Neural cell (in vitro differentiated cells): Measurements from ENCODE around the gene PTP4A2. TPM values are rescaled to one million over a fixed set of nuclear protein-coding genes. Genes with fewer than 3 reads are reported as not detected.

Experiments
- H2AFZ ChIP-seq: fragments of 200-600, 300-800 bp; sonication (generic), shearing (Covaris generic); 2 replicates; pipeline ENCODE4 v1.6.0; 2014; ENCODE audit warnings: low read depth, mild to moderate bottlenecking, antibody characterized with exemption, low read length, moderate library complexity
- H3F3A ChIP-seq: fragments of 200-600 bp; shearing (Covaris generic); 2 replicates; pipeline ENCODE4 v1.6.1; 2016; ENCODE audit warnings: mild to moderate bottlenecking, moderate library complexity, mixed read lengths, antibody characterized with exemption, low read length; ENCODE audit not compliant: insufficient read depth, poor library complexity, severe bottlenecking
- H3K27ac ChIP-seq: fragments of 200-600, 300-800 bp; sonication (generic), shearing (Covaris generic); 2 replicates; pipeline ENCODE4 v1.5.1; 2014; ENCODE audit warnings: mild to moderate bottlenecking, low read length, moderate library complexity
- H3K27me3 ChIP-seq: fragments of 300-800, 200-600 bp; sonication (generic), shearing (Covaris generic); 2 replicates; pipeline ENCODE4 v1.6.0; 2014; ENCODE audit warnings: mild to moderate bottlenecking, low read depth, low read length, moderate library complexity; ENCODE audit not compliant: insufficient read depth
- H3K36me3 ChIP-seq: fragments of 300-800, 200-600 bp; sonication (generic), shearing (Covaris generic); 2 replicates; pipeline ENCODE4 v1.5.1; 2014; ENCODE audit warnings: mild to moderate bottlenecking, antibody characterized with exemption, low read length, moderate library complexity; ENCODE audit not compliant: insufficient read depth
- H3K4me2 ChIP-seq: fragments of 300-800, 200-600 bp; sonication (generic), shearing (Covaris generic); 2 replicates; pipeline ENCODE4 v1.6.0; 2014; ENCODE audit warnings: mild to moderate bottlenecking, low read length
- H3K4me3 ChIP-seq: fragments of 300-800, 200-600 bp; sonication (generic), shearing (Covaris generic); 2 replicates; pipeline ENCODE4 v1.5.1; 2014; ENCODE audit warnings: mild to moderate bottlenecking, low read length, moderate library complexity
- H3K79me2 ChIP-seq: fragments of 200-600 bp; shearing (Covaris generic); replicated peaks from 2 replicates; pipeline ENCODE4 v1.6.0; 2014; ENCODE audit warnings: mild to moderate bottlenecking, low read length, moderate library complexity; ENCODE audit not compliant: insufficient read depth
- H3K9ac ChIP-seq: fragments of 300-800, 200-600 bp; sonication (generic), shearing (Covaris generic); 2 replicates; pipeline ENCODE4 v1.6.1; 2016; ENCODE audit warnings: mild to moderate bottlenecking, low read length, mixed read lengths
- H3K9me2 ChIP-seq: fragments of 200-600 bp; shearing (Covaris generic); 2 replicates; pipeline ENCODE4 v1.6.1; 2016; ENCODE audit warnings: mild to moderate bottlenecking, low read length, mixed read lengths; ENCODE audit not compliant: insufficient read depth
- H3K9me3 ChIP-seq: fragments of 200-600, 300-800 bp; sonication (generic), shearing (Covaris generic); 2 replicates; pipeline ENCODE4 v1.6.1; 2016; ENCODE audit warnings: mild to moderate bottlenecking, mixed run types, low read length, moderate library complexity, mixed read lengths
- H4K20me1 ChIP-seq: fragments of 200-600 bp; shearing (Covaris generic); 2 replicates; pipeline ENCODE4 v1.6.1; 2016; ENCODE audit warnings: mild to moderate bottlenecking, mixed run types; ENCODE audit not compliant: insufficient read depth
- CTCF ChIP-seq: fragments of 450-650 bp; IDR thresholded peaks from 2 replicates; pipeline ENCODE4 v1.5.1; 2014; ENCODE audit warnings: antibody characterized with exemption, mild to moderate bottlenecking, moderate library complexity; ENCODE audit not compliant: poor library complexity, severe bottlenecking
- EP300 ChIP-seq: fragments of 450-650 bp; conservative IDR thresholded peaks from 2 replicates; pipeline ENCODE4 v1.6.1; 2014; ENCODE audit warnings: antibody characterized with exemption, mild to moderate bottlenecking, moderate library complexity; ENCODE audit not compliant: poor library complexity, severe bottlenecking
- EZH2 ChIP-seq: fragments of 200-600, 300-800 bp; shearing (Covaris generic), sonication (generic); IDR thresholded peaks from 2 replicates; pipeline ENCODE4 v1.6.1; 2014; ENCODE audit warnings: antibody characterized with exemption, low read length, borderline replicate concordance, mild to moderate bottlenecking; ENCODE audit not compliant: insufficient read depth, poor library complexity, severe bottlenecking
- MXI1 ChIP-seq: fragments of 450-650 bp; conservative IDR thresholded peaks from 2 replicates; pipeline ENCODE4 v1.6.1; 2014; ENCODE audit warnings: antibody characterized with exemption, mild to moderate bottlenecking; ENCODE audit not compliant: poor library complexity, severe bottlenecking
- POLR2AphosphoS5 ChIP-seq: IDR thresholded peaks from 2 replicates; pipeline ENCODE4 v1.6.1; 2012
- RAD21 ChIP-seq: fragments of 450-650 bp; conservative IDR thresholded peaks from 2 replicates; pipeline ENCODE4 v1.6.1; 2014; ENCODE audit warnings: antibody characterized with exemption, mild to moderate bottlenecking, moderate library complexity
- REST ChIP-seq: IDR thresholded peaks from 2 replicates; pipeline ENCODE4 v1.6.1; 2012; ENCODE audit warnings: borderline replicate concordance
- SMC3 ChIP-seq: fragments of 450-650 bp; conservative IDR thresholded peaks from 2 replicates; pipeline ENCODE4 v1.6.1; 2014; ENCODE audit warnings: antibody characterized with exemption, mild to moderate bottlenecking, moderate library complexity; ENCODE audit not compliant: poor library complexity
- TAF1 ChIP-seq: IDR thresholded peaks from 2 replicates; pipeline ENCODE4 v1.6.1; 2012; ENCODE audit warnings: low read depth
- polyA plus RNA-seq: library from polyadenylated mRNA; depleted of rRNA; stranded (reverse); fragments of >200 nt; gene quantifications from 2 replicates; pipeline ENCODE4 v1.2.3, GENCODE V29; 2014

PTP4A2 gene
- polyA plus RNA-seq, 1 donor from 2014 or later = 250 TPM

GRCh38 chr1:31959521-31960340 lies 21.6 kb upstream of the PTP4A2 start:
- Histone ChIP-seq H3K27ac (no peak overlapping the region), H3K4me2 (no peak overlapping the region), H3K36me3 (no peaks in the 10 kb centered on the region), H3K9ac (no peak overlapping the region), H3K27me3 (no peaks in the 10 kb centered on the region), H3K9me3 (no peaks in the 10 kb centered on the region), H4K20me1 (no peaks in the 10 kb centered on the region), H3K79me2 (no peaks in the 10 kb centered on the region), H3F3A (no peaks in the 10 kb centered on the region), H3K9me2 (no peaks in the 10 kb centered on the region), H3K4me3 (no peak overlapping the region), H2AFZ (no peak overlapping the region)
- TF ChIP-seq REST = no peak
- TF ChIP-seq MXI1 = no peak
- no peak for TF ChIP-seq RAD21
- no peak for TF ChIP-seq EP300
- no peak for TF ChIP-seq POLR2AphosphoS5
- TF ChIP-seq EZH2 = no peak
- TF ChIP-seq CTCF = no peak
- TF ChIP-seq TAF1 = no peak
- TF ChIP-seq SMC3 = no peak

- Histone ChIP-seq H3K36me3 (no peaks in the 10 kb centered on the region), H3K27me3 (no peaks in the 10 kb centered on the region), H3K9me2 (no peaks in the 10 kb centered on the region), H3K4me2 (no peak overlapping the region), H3K27ac (no peak overlapping the region), H3F3A (no peaks in the 10 kb centered on the region), H2AFZ (no peak overlapping the region), H3K79me2 (no peaks in the 10 kb centered on the region), H3K4me3 (no peak overlapping the region), H3K9me3 (no peaks in the 10 kb centered on the region), H3K9ac (no peak overlapping the region), H4K20me1 (no peaks in the 10 kb centered on the region)
- TF ChIP-seq POLR2AphosphoS5 (no peak), MXI1 (no peak), SMC3 (no peak), CTCF (no peak), EZH2 (no peak), RAD21 (no peak), REST (no peak), EP300 (no peak)
Observed at GRCh38 chr1:31957701-31958674, 19.8 kb upstream of the PTP4A2 start.
